LNCAP (cell line): ENCODE results near the gene SPX.

ENCODE experiments used
- CTCF ChIP-seq: fragments of 450-650 bp; IDR thresholded peaks from 2 replicates; pipeline ENCODE4 v1.5.1; 2017; ENCODE audit warnings: mild to moderate bottlenecking

SPX gene

GRCh38 chr12:21518451-21518850 is 7.6 kb upstream of the SPX start:
- TF ChIP-seq CTCF, result no peak

GRCh38 chr12:21521541-21521940 is 4.6 kb upstream of the SPX start:
- no peak for TF ChIP-seq CTCF

GRCh38 chr12:21523148-21523547 is 2.9 kb upstream of the SPX start:
- no peak for TF ChIP-seq CTCF

GRCh38 chr12:21526721-21527345 is 737 bp downstream of the SPX start:
- no peak for TF ChIP-seq CTCF

- TF ChIP-seq CTCF, result no peak
Observed at GRCh38 chr12:21527451-21528180, 1.5 kb downstream of the SPX start.

- no peak for TF ChIP-seq CTCF
Observed at GRCh38 chr12:21528953-21529352, 2.9 kb downstream of the SPX start.

DNA sequence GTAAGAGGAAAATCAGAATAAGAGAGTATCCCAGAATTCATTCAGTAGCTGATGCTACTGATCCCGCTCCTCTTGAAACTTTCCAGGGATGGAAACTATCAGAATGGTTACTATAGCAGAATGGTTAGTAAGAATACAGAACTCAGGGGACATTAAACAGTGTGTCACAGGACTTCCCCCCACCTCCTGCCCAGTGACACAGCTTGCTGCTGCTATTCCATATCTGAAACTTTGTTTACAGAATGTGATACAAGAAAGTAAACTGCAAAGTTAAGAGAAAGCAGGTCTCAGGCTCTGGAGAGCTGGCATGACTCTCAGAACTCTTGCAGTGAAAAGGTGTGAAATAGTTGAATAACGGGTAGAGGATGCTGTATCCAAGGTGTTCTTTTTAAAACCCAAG is 3.4 kb downstream of the SPX start:
- TF ChIP-seq CTCF, result no peak
